IMR-90 (cell line): ENCODE data around the gene ATOSA. TPM values are rescaled to one million over a fixed set of nuclear protein-coding genes. Genes with fewer than 3 reads are reported as not detected.

Experiments used
- ATAC-seq: fragments of 200-7000 bp; cut with Tn5 transposase; 2 replicates; pipeline ENCODE4 v1.9.1; 2020; ENCODE audit warnings: low read depth, mild to moderate bottlenecking, moderate library complexity
- BruUV-seq: library from RNA; stranded (reverse); fragments of 400-500 nt; replicated peaks from 2 replicates; lab custom pipeline; 2021; lab: Mats Ljungman, UMichigan
- CTCF ChIA-PET: fragments of 300-600 bp; formaldehyde crosslinking; extraction: SDS; loops from one replicate; lab custom pipeline; 2021; ENCODE audit warnings: antibody characterized with exemption; lab: Yijun Ruan, JAX
- POLR2A ChIA-PET: fragments of 300-600 bp; sonication (Branson Sonifier 250); formaldehyde crosslinking; loops from one replicate; lab custom pipeline; 2022; ENCODE audit warnings: antibody characterized with exemption; ENCODE audit not compliant: unreplicated experiment; lab: Charles Lee
- DNase-seq: peaks from one replicate; pipeline ENCODE4 v3.0.0; 2013
- H2AFZ ChIP-seq: replicated peaks from 2 replicates; pipeline ENCODE3; 2013; ENCODE audit warnings: low read length, mild to moderate bottlenecking; ENCODE audit not compliant: poor library complexity
- H2AK5ac ChIP-seq: 2 replicates; pipeline ENCODE4 v1.6.1; 2013; ENCODE audit warnings: low read depth, low read length, inconsistent platforms
- H2AK9ac ChIP-seq: replicated peaks from 2 replicates; pipeline ENCODE3; 2013; ENCODE audit warnings: mild to moderate bottlenecking, low read depth, low read length, moderate library complexity; ENCODE audit not compliant: poor library complexity
- H2BK120ac ChIP-seq: 2 replicates; pipeline ENCODE4 v1.6.1; 2013; ENCODE audit warnings: low read depth, low read length, inconsistent platforms
- H2BK15ac ChIP-seq: 3 replicates; pipeline ENCODE4 v1.6.1; 2013; ENCODE audit warnings: low read depth, low read length, inconsistent platforms
- H2BK20ac ChIP-seq: 2 replicates; pipeline ENCODE4 v1.6.1; 2013; ENCODE audit warnings: low read depth, mild to moderate bottlenecking, inconsistent platforms, low read length, moderate library complexity
- H2BK5ac ChIP-seq: 2 replicates; pipeline ENCODE4 v1.6.1; 2013; ENCODE audit warnings: mild to moderate bottlenecking, low read depth, low read length, inconsistent platforms; ENCODE audit not compliant: poor library complexity, severe bottlenecking
- H3K14ac ChIP-seq: replicated peaks from 2 replicates; pipeline ENCODE4 v1.6.1; 2013; ENCODE audit warnings: low read depth, low read length, inconsistent platforms
- H3K18ac ChIP-seq: 2 replicates; pipeline ENCODE4 v1.6.1; 2013; ENCODE audit warnings: low read depth, low read length, control low read depth
- H3K23ac ChIP-seq: 2 replicates; pipeline ENCODE4 v1.6.1; 2013; ENCODE audit warnings: low read depth, low read length, inconsistent platforms
- H3K27ac ChIP-seq: 2 replicates; pipeline ENCODE4 v1.5.1; 2013; ENCODE audit warnings: mild to moderate bottlenecking, control low read depth, low read length; ENCODE audit not compliant: insufficient read depth
- H3K27me3 ChIP-seq: 2 replicates; pipeline ENCODE4 v1.6.1; 2013; ENCODE audit warnings: low read length; ENCODE audit not compliant: control insufficient read depth, insufficient read depth
- H3K36me3 ChIP-seq: 2 replicates; pipeline ENCODE4 v1.6.1; 2013; ENCODE audit warnings: low read length, mixed read lengths; ENCODE audit not compliant: control insufficient read depth, insufficient read depth
- H3K4ac ChIP-seq: 2 replicates; pipeline ENCODE4 v1.6.1; 2013; ENCODE audit warnings: low read depth, low read length, inconsistent platforms
- H3K4me1 ChIP-seq: 2 replicates; pipeline ENCODE4 v1.6.1; 2013; ENCODE audit warnings: low read length, mixed read lengths; ENCODE audit not compliant: control insufficient read depth, insufficient read depth
- H3K4me2 ChIP-seq: 2 replicates; pipeline ENCODE4 v1.6.1; 2013; ENCODE audit warnings: low read depth, mild to moderate bottlenecking, control low read depth, low read length, moderate library complexity
- H3K4me3 ChIP-seq: 2 replicates; pipeline ENCODE4 v1.5.1; 2013; ENCODE audit warnings: low read depth, mild to moderate bottlenecking, control low read depth, low read length, moderate library complexity; ENCODE audit not compliant: insufficient read depth
- H3K56ac ChIP-seq: 2 replicates; pipeline ENCODE4 v1.6.1; 2013; ENCODE audit warnings: low read length, inconsistent platforms; ENCODE audit not compliant: insufficient read depth; ENCODE audit errors: extremely low read depth
- H3K79me1 ChIP-seq, 2 experiments: 2 replicates each; pipeline ENCODE4 v1.6.1; 2013; ENCODE audit warnings: low read length in 2 of 2, inconsistent platforms in 1 of 2, low read depth in 1 of 2
- H3K9ac ChIP-seq: 2 replicates; pipeline ENCODE4 v1.6.1; 2013; ENCODE audit warnings: low read depth, low read length, control low read depth
- H3K9me1 ChIP-seq: 2 replicates; pipeline ENCODE4 v1.6.1; 2013; ENCODE audit warnings: low read length, inconsistent platforms; ENCODE audit not compliant: insufficient read depth
- H3K9me3 ChIP-seq: 2 replicates; pipeline ENCODE4 v1.6.1; 2013; ENCODE audit warnings: low read length; ENCODE audit not compliant: control insufficient read depth, insufficient read depth
- H4K20me1 ChIP-seq: 2 replicates; pipeline ENCODE4 v1.6.1; 2013; ENCODE audit warnings: low read length, inconsistent platforms; ENCODE audit not compliant: insufficient read depth
- H4K5ac ChIP-seq: 2 replicates; pipeline ENCODE4 v1.6.1; 2013; ENCODE audit warnings: mild to moderate bottlenecking, low read depth, low read length, control low read depth
- H4K8ac ChIP-seq, 2 experiments: 2 replicates each; pipeline ENCODE4 v1.6.1; 2013; ENCODE audit warnings: low read depth in 2 of 2, low read length in 2 of 2, control low read depth in 1 of 2, inconsistent platforms in 1 of 2
- H4K91ac ChIP-seq: 2 replicates; pipeline ENCODE4 v1.6.1; 2013; ENCODE audit warnings: low read depth, low read length, inconsistent platforms; ENCODE audit not compliant: insufficient read depth
- BHLHE40 ChIP-seq: fragments of 150-350 bp; IDR thresholded peaks from 2 replicates; pipeline ENCODE4 v1.6.1; 2016; ENCODE audit warnings: mild to moderate bottlenecking, low read depth, low read length
- CEBPB ChIP-seq: IDR thresholded peaks from 2 replicates; pipeline ENCODE4 v1.6.1; 2012; ENCODE audit warnings: low read depth, low read length, improper control_type of control experiment
- CHD1 ChIP-seq: IDR thresholded peaks from 2 replicates; pipeline ENCODE4 v1.6.1; 2012; ENCODE audit warnings: low read depth, low read length, improper control_type of control experiment
- FOS ChIP-seq: fragments of 150-350 bp; IDR thresholded peaks from 2 replicates; pipeline ENCODE4 v1.6.1; 2016; ENCODE audit warnings: low read depth, low read length
- MAFK ChIP-seq: IDR thresholded peaks from 2 replicates; pipeline ENCODE4 v1.6.1; 2012; ENCODE audit warnings: low read depth, low read length, improper control_type of control experiment
- MAZ ChIP-seq: IDR thresholded peaks from 2 replicates; pipeline ENCODE4 v1.6.1; 2012; ENCODE audit warnings: low read depth, mild to moderate bottlenecking, low read length, improper control_type of control experiment, moderate library complexity, borderline replicate concordance
- MXI1 ChIP-seq: IDR thresholded peaks from 2 replicates; pipeline ENCODE4 v1.6.1; 2012; ENCODE audit warnings: low read depth, mild to moderate bottlenecking, low read length, moderate library complexity, borderline replicate concordance
- NFE2L2 ChIP-seq: fragments of 150-350 bp; IDR thresholded peaks from 2 replicates; pipeline ENCODE4 v1.6.1; 2016; ENCODE audit warnings: low read depth, mild to moderate bottlenecking, low read length
- POLR2A ChIP-seq: IDR thresholded peaks from 2 replicates; pipeline ENCODE4 v1.6.1; 2012; ENCODE audit warnings: mild to moderate bottlenecking, low read depth, low read length
- RAD21 ChIP-seq: IDR thresholded peaks from 2 replicates; pipeline ENCODE4 v1.6.1; 2012; ENCODE audit warnings: low read length, improper control_type of control experiment
- RCOR1 ChIP-seq: IDR thresholded peaks from 2 replicates; pipeline ENCODE4 v1.6.1; 2012; ENCODE audit warnings: mild to moderate bottlenecking, low read length, improper control_type of control experiment; ENCODE audit not compliant: insufficient replicate concordance
- RFX5 ChIP-seq: IDR thresholded peaks from 2 replicates; pipeline ENCODE4 v1.8.0; 2012; ENCODE audit warnings: low read depth, mild to moderate bottlenecking, low read length, moderate library complexity
- SMC3 ChIP-seq: fragments of 150-350 bp; IDR thresholded peaks from 2 replicates; pipeline ENCODE4 v1.6.1; 2016; ENCODE audit warnings: low read depth, mild to moderate bottlenecking, antibody characterized with exemption, low read length, moderate library complexity
- USF2 ChIP-seq: fragments of 150-350 bp; IDR thresholded peaks from 2 replicates; pipeline ENCODE4 v1.6.1; 2017; ENCODE audit warnings: mild to moderate bottlenecking, antibody characterized with exemption, low read length, low read depth
- WGBS, 2 experiments: methylation state at CpG; one replicate each; pipeline versions ENCODE4 v1.1.5 to v1.1.7; 2013; ENCODE audit warnings: missing lambda C conversion rate in 2 of 2; ENCODE audit not compliant: insufficient read length in 1 of 2; ENCODE audit errors: extremely low coverage in 2 of 2; 5-methylcytosine and 5-hydroxymethylcytosine counted together
- dilution Hi-C: fragments of 300-500 bp; cut with HindIII; formaldehyde crosslinking; loops from one replicate; pipeline ENCODE4 v1.14.3; 2018; ENCODE audit warnings: low sequenced_read_pairs; ENCODE audit not compliant: unreplicated experiment
- in situ Hi-C: fragments of 300-500 bp; cut with MboI; formaldehyde crosslinking; loops from 3 replicates; pipeline ENCODE4 v1.14.3; 2019; ENCODE audit warnings: low sequenced_read_pairs, inconsistent platforms, mixed read lengths
- intact Hi-C: fragments of 100-400 bp; cut with micrococcal nuclease; formaldehyde crosslinking; loops from 2 replicates; pipeline ENCODE4 v1.10.0; 2022
- polyA plus RNA-seq, 3 experiments: library from polyadenylated mRNA; depleted of rRNA; stranded (reverse); fragments of >200 nt; gene quantifications; 2 replicates each; pipeline ENCODE4 v1.2.3, GENCODE V29; 2012; ENCODE audit warnings: low replicate concordance in 1 of 3
- total RNA-seq: library from RNA; depleted of rRNA; stranded (reverse); fragments of >200 nt; gene quantifications from 2 replicates; pipeline ENCODE4 v1.2.3, GENCODE V29; 2012
- TF ChIP-seq, protein P1 (sequence below): fragments of 150-350 bp; IDR thresholded peaks from 2 replicates; pipeline ENCODE4 v1.6.1; 2016; ENCODE audit warnings: low read depth, mild to moderate bottlenecking, low read length, moderate library complexity, borderline replicate concordance
- TF ChIP-seq, protein P2 (sequence below): conservative IDR thresholded peaks from 2 replicates; pipeline ENCODE4 v1.5.1; 2012; ENCODE audit warnings: mild to moderate bottlenecking, low read depth, low read length, improper control_type of control experiment

ATOSA gene
- total and polyA plus RNA-seq, 2 of the 4 experiments (the other 2 are of a cell fraction): 13.2 to 17.2 TPM

GRCh38 chr15:52680041-52680391 lies 828 bp upstream of the ATOSA start:
- Histone ChIP-seq H3K9me1 (no peaks in the 10 kb centered on the region), H3K79me1 (peaks cover 0 to 5% of the 10 kb centered on the region in 2 experiments; a peak in 2 of 4 replicates), H2BK120ac (no peak overlapping the region), H3K27me3 (peaks cover 2% of the 10 kb centered on the region), H2BK20ac (no peak overlapping the region), H3K27ac (no peak overlapping the region), H3K4me3 (peak overlapping the region; percentile 94), H4K5ac (no peak overlapping the region), H4K91ac (no peak overlapping the region), H3K4me2 (peak overlapping the region; percentile 84), H4K20me1 (no peaks in the 10 kb centered on the region), H2AFZ (peak overlapping the region; percentile 100), H2BK5ac (no peak overlapping the region), H3K14ac (no peak overlapping the region), H3K4ac (no peak overlapping the region), H3K4me1 (no peaks in the 10 kb centered on the region), H2AK5ac (no peak overlapping the region), H3K18ac (no peak overlapping the region), H2BK15ac (no peak overlapping the region), H3K9me3 (no peaks in the 10 kb centered on the region), H3K9ac (peak overlapping the region; percentile 20), H3K23ac (no peak overlapping the region), H4K8ac (no peak overlapping the region), H2AK9ac (no peak overlapping the region), H3K56ac (no peak overlapping the region), H3K36me3 (no peaks in the 10 kb centered on the region)
- in situ Hi-C loops: no loop called here
- dilution Hi-C loops: no loop called here
- TF ChIP-seq SMC3 (no peak), NFE2L2 (no peak), BHLHE40 (no peak), CHD1 (no peak), RAD21 (no peak), RFX5 (no peak), CEBPB (no peak), FOS (no peak), MXI1 (no peak), RCOR1 (no peak), POLR2A (no peak), USF2 (no peak), MAZ (no peak), MAFK (no peak)
- TF ChIP-seq, protein P1, sequence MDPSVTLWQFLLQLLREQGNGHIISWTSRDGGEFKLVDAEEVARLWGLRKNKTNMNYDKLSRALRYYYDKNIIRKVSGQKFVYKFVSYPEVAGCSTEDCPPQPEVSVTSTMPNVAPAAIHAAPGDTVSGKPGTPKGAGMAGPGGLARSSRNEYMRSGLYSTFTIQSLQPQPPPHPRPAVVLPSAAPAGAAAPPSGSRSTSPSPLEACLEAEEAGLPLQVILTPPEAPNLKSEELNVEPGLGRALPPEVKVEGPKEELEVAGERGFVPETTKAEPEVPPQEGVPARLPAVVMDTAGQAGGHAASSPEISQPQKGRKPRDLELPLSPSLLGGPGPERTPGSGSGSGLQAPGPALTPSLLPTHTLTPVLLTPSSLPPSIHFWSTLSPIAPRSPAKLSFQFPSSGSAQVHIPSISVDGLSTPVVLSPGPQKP: no peak
- TF ChIP-seq, protein P2, sequence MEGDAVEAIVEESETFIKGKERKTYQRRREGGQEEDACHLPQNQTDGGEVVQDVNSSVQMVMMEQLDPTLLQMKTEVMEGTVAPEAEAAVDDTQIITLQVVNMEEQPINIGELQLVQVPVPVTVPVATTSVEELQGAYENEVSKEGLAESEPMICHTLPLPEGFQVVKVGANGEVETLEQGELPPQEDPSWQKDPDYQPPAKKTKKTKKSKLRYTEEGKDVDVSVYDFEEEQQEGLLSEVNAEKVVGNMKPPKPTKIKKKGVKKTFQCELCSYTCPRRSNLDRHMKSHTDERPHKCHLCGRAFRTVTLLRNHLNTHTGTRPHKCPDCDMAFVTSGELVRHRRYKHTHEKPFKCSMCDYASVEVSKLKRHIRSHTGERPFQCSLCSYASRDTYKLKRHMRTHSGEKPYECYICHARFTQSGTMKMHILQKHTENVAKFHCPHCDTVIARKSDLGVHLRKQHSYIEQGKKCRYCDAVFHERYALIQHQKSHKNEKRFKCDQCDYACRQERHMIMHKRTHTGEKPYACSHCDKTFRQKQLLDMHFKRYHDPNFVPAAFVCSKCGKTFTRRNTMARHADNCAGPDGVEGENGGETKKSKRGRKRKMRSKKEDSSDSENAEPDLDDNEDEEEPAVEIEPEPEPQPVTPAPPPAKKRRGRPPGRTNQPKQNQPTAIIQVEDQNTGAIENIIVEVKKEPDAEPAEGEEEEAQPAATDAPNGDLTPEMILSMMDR: no peak
- no TSS peak for BruUV-seq
- POLR2A ChIA-PET: interaction anchor here (0.6 kb wide), 1 partner anchor 76 kb away, joined by 6 read pairs; no protein-coding TSS in a partner anchor
- CTCF ChIA-PET: interaction anchor here (0.6 to 0.9 kb wide), 3 partner anchors 18 to 509 kb away, joined by 3 to 5 read pairs (median 4); no protein-coding TSS in a partner anchor
- no CpG with 5 or more reads among the region's 3 CpGs for WGBS, 2 experiments
- no peak for ATAC-seq
- intact Hi-C loops: no loop called here
- peak; percentile 1 for DNase-seq
